IMR-90 (cell line): ENCODE measurements around the gene CADM2. TPM values are rescaled to one million over a fixed set of nuclear protein-coding genes. Genes with fewer than 3 reads are reported as not detected.

ENCODE experiments used
- ATAC-seq: fragments of 200-7000 bp; cut with Tn5 transposase; 2 replicates; pipeline ENCODE4 v1.9.1; 2020; ENCODE audit warnings: low read depth, mild to moderate bottlenecking, moderate library complexity
- BruUV-seq: library from RNA; stranded (reverse); fragments of 400-500 nt; replicated peaks from 2 replicates; lab custom pipeline; 2021; lab: Mats Ljungman, UMichigan
- CTCF ChIA-PET: fragments of 300-600 bp; formaldehyde crosslinking; extraction: SDS; loops from one replicate; lab custom pipeline; 2021; ENCODE audit warnings: antibody characterized with exemption; lab: Yijun Ruan, JAX
- POLR2A ChIA-PET: fragments of 300-600 bp; sonication (Branson Sonifier 250); formaldehyde crosslinking; loops from one replicate; lab custom pipeline; 2022; ENCODE audit warnings: antibody characterized with exemption; ENCODE audit not compliant: unreplicated experiment; lab: Charles Lee
- DNase-seq: peaks from one replicate; pipeline ENCODE4 v3.0.0; 2013
- H2AFZ ChIP-seq: replicated peaks from 2 replicates; pipeline ENCODE3; 2013; ENCODE audit warnings: low read length, mild to moderate bottlenecking; ENCODE audit not compliant: poor library complexity
- H2AK5ac ChIP-seq: 2 replicates; pipeline ENCODE4 v1.6.1; 2013; ENCODE audit warnings: low read depth, low read length, inconsistent platforms
- H2AK9ac ChIP-seq: replicated peaks from 2 replicates; pipeline ENCODE3; 2013; ENCODE audit warnings: mild to moderate bottlenecking, low read depth, low read length, moderate library complexity; ENCODE audit not compliant: poor library complexity
- H2BK120ac ChIP-seq: 2 replicates; pipeline ENCODE4 v1.6.1; 2013; ENCODE audit warnings: low read depth, low read length, inconsistent platforms
- H2BK15ac ChIP-seq: 3 replicates; pipeline ENCODE4 v1.6.1; 2013; ENCODE audit warnings: low read depth, low read length, inconsistent platforms
- H2BK20ac ChIP-seq: 2 replicates; pipeline ENCODE4 v1.6.1; 2013; ENCODE audit warnings: low read depth, mild to moderate bottlenecking, inconsistent platforms, low read length, moderate library complexity
- H2BK5ac ChIP-seq: 2 replicates; pipeline ENCODE4 v1.6.1; 2013; ENCODE audit warnings: mild to moderate bottlenecking, low read depth, low read length, inconsistent platforms; ENCODE audit not compliant: poor library complexity, severe bottlenecking
- H3K14ac ChIP-seq: replicated peaks from 2 replicates; pipeline ENCODE4 v1.6.1; 2013; ENCODE audit warnings: low read depth, low read length, inconsistent platforms
- H3K18ac ChIP-seq: 2 replicates; pipeline ENCODE4 v1.6.1; 2013; ENCODE audit warnings: low read depth, low read length, control low read depth
- H3K23ac ChIP-seq: 2 replicates; pipeline ENCODE4 v1.6.1; 2013; ENCODE audit warnings: low read depth, low read length, inconsistent platforms
- H3K27ac ChIP-seq: 2 replicates; pipeline ENCODE4 v1.5.1; 2013; ENCODE audit warnings: mild to moderate bottlenecking, control low read depth, low read length; ENCODE audit not compliant: insufficient read depth
- H3K27me3 ChIP-seq: 2 replicates; pipeline ENCODE4 v1.6.1; 2013; ENCODE audit warnings: low read length; ENCODE audit not compliant: control insufficient read depth, insufficient read depth
- H3K36me3 ChIP-seq: 2 replicates; pipeline ENCODE4 v1.6.1; 2013; ENCODE audit warnings: low read length, mixed read lengths; ENCODE audit not compliant: control insufficient read depth, insufficient read depth
- H3K4ac ChIP-seq: 2 replicates; pipeline ENCODE4 v1.6.1; 2013; ENCODE audit warnings: low read depth, low read length, inconsistent platforms
- H3K4me1 ChIP-seq: 2 replicates; pipeline ENCODE4 v1.6.1; 2013; ENCODE audit warnings: low read length, mixed read lengths; ENCODE audit not compliant: control insufficient read depth, insufficient read depth
- H3K4me2 ChIP-seq: 2 replicates; pipeline ENCODE4 v1.6.1; 2013; ENCODE audit warnings: low read depth, mild to moderate bottlenecking, control low read depth, low read length, moderate library complexity
- H3K4me3 ChIP-seq: 2 replicates; pipeline ENCODE4 v1.5.1; 2013; ENCODE audit warnings: low read depth, mild to moderate bottlenecking, control low read depth, low read length, moderate library complexity; ENCODE audit not compliant: insufficient read depth
- H3K56ac ChIP-seq: 2 replicates; pipeline ENCODE4 v1.6.1; 2013; ENCODE audit warnings: low read length, inconsistent platforms; ENCODE audit not compliant: insufficient read depth; ENCODE audit errors: extremely low read depth
- H3K79me1 ChIP-seq, 2 experiments: 2 replicates each; pipeline ENCODE4 v1.6.1; 2013; ENCODE audit warnings: low read length in 2 of 2, inconsistent platforms in 1 of 2, low read depth in 1 of 2
- H3K9ac ChIP-seq: 2 replicates; pipeline ENCODE4 v1.6.1; 2013; ENCODE audit warnings: low read depth, low read length, control low read depth
- H3K9me1 ChIP-seq: 2 replicates; pipeline ENCODE4 v1.6.1; 2013; ENCODE audit warnings: low read length, inconsistent platforms; ENCODE audit not compliant: insufficient read depth
- H3K9me3 ChIP-seq: 2 replicates; pipeline ENCODE4 v1.6.1; 2013; ENCODE audit warnings: low read length; ENCODE audit not compliant: control insufficient read depth, insufficient read depth
- H4K20me1 ChIP-seq: 2 replicates; pipeline ENCODE4 v1.6.1; 2013; ENCODE audit warnings: low read length, inconsistent platforms; ENCODE audit not compliant: insufficient read depth
- H4K5ac ChIP-seq: 2 replicates; pipeline ENCODE4 v1.6.1; 2013; ENCODE audit warnings: mild to moderate bottlenecking, low read depth, low read length, control low read depth
- H4K8ac ChIP-seq, 2 experiments: 2 replicates each; pipeline ENCODE4 v1.6.1; 2013; ENCODE audit warnings: low read depth in 2 of 2, low read length in 2 of 2, control low read depth in 1 of 2, inconsistent platforms in 1 of 2
- H4K91ac ChIP-seq: 2 replicates; pipeline ENCODE4 v1.6.1; 2013; ENCODE audit warnings: low read depth, low read length, inconsistent platforms; ENCODE audit not compliant: insufficient read depth
- BHLHE40 ChIP-seq: fragments of 150-350 bp; IDR thresholded peaks from 2 replicates; pipeline ENCODE4 v1.6.1; 2016; ENCODE audit warnings: mild to moderate bottlenecking, low read depth, low read length
- FOS ChIP-seq: fragments of 150-350 bp; IDR thresholded peaks from 2 replicates; pipeline ENCODE4 v1.6.1; 2016; ENCODE audit warnings: low read depth, low read length
- MAFK ChIP-seq: IDR thresholded peaks from 2 replicates; pipeline ENCODE4 v1.6.1; 2012; ENCODE audit warnings: low read depth, low read length, improper control_type of control experiment
- MAZ ChIP-seq: IDR thresholded peaks from 2 replicates; pipeline ENCODE4 v1.6.1; 2012; ENCODE audit warnings: low read depth, mild to moderate bottlenecking, low read length, improper control_type of control experiment, moderate library complexity, borderline replicate concordance
- POLR2A ChIP-seq: IDR thresholded peaks from 2 replicates; pipeline ENCODE4 v1.6.1; 2012; ENCODE audit warnings: mild to moderate bottlenecking, low read depth, low read length
- WGBS, 2 experiments: methylation state at CpG; one replicate each; pipeline versions ENCODE4 v1.1.5 to v1.1.7; 2013; ENCODE audit warnings: missing lambda C conversion rate in 2 of 2; ENCODE audit not compliant: insufficient read length in 1 of 2; ENCODE audit errors: extremely low coverage in 2 of 2; 5-methylcytosine and 5-hydroxymethylcytosine counted together
- dilution Hi-C: fragments of 300-500 bp; cut with HindIII; formaldehyde crosslinking; loops from one replicate; pipeline ENCODE4 v1.14.3; 2018; ENCODE audit warnings: low sequenced_read_pairs; ENCODE audit not compliant: unreplicated experiment
- in situ Hi-C: fragments of 300-500 bp; cut with MboI; formaldehyde crosslinking; loops from 3 replicates; pipeline ENCODE4 v1.14.3; 2019; ENCODE audit warnings: low sequenced_read_pairs, inconsistent platforms, mixed read lengths
- intact Hi-C: fragments of 100-400 bp; cut with micrococcal nuclease; formaldehyde crosslinking; loops from 2 replicates; pipeline ENCODE4 v1.10.0; 2022
- polyA plus RNA-seq, 3 experiments: library from polyadenylated mRNA; depleted of rRNA; stranded (reverse); fragments of >200 nt; gene quantifications; 2 replicates each; pipeline ENCODE4 v1.2.3, GENCODE V29; 2012; ENCODE audit warnings: low replicate concordance in 1 of 3
- total RNA-seq: library from RNA; depleted of rRNA; stranded (reverse); fragments of >200 nt; gene quantifications from 2 replicates; pipeline ENCODE4 v1.2.3, GENCODE V29; 2012
- TF ChIP-seq, protein P1 (sequence below): conservative IDR thresholded peaks from 2 replicates; pipeline ENCODE4 v1.5.1; 2012; ENCODE audit warnings: mild to moderate bottlenecking, low read depth, low read length, improper control_type of control experiment

The CADM2 gene
- total and polyA plus RNA-seq, 2 of the 4 experiments (the other 2 are of a cell fraction), result not detected

DNA sequence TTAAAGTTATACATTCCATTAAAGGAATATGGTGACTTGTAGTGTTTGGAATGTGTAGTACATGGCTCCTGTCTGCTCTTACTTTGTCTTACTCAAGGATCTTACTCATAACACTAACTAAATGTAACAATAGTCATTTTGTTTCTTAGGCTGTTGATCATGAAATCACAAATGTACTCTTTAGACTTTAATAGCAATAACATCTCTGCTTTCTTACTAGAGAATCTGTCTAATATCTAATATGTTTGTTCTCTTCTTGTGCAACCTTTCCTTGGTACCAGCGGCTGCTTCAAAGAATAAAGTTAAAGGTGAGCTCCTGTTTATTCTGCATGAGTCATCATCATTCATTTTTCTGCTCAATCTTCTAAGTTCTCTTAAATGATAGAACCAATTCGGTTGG, 767.5 kb downstream of the CADM2 start:
- TF ChIP-seq MAFK (no peak), FOS (no peak), MAZ (no peak), POLR2A (no peak), BHLHE40 (no peak)
- TF ChIP-seq, protein P1, sequence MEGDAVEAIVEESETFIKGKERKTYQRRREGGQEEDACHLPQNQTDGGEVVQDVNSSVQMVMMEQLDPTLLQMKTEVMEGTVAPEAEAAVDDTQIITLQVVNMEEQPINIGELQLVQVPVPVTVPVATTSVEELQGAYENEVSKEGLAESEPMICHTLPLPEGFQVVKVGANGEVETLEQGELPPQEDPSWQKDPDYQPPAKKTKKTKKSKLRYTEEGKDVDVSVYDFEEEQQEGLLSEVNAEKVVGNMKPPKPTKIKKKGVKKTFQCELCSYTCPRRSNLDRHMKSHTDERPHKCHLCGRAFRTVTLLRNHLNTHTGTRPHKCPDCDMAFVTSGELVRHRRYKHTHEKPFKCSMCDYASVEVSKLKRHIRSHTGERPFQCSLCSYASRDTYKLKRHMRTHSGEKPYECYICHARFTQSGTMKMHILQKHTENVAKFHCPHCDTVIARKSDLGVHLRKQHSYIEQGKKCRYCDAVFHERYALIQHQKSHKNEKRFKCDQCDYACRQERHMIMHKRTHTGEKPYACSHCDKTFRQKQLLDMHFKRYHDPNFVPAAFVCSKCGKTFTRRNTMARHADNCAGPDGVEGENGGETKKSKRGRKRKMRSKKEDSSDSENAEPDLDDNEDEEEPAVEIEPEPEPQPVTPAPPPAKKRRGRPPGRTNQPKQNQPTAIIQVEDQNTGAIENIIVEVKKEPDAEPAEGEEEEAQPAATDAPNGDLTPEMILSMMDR, result no peak
- POLR2A ChIA-PET, result no interaction called here
- DNase-seq (peak; percentile 19), ATAC-seq (no peak)
- Histone ChIP-seq H3K14ac (no peak overlapping the region), H4K5ac (no peak overlapping the region), H3K79me1 (no peaks in the 10 kb centered on the region), H2BK15ac (no peak overlapping the region), H3K27me3 (no peaks in the 10 kb centered on the region), H3K9me1 (no peaks in the 10 kb centered on the region), H3K27ac (no peak overlapping the region), H3K4me1 (no peaks in the 10 kb centered on the region), H4K91ac (no peak overlapping the region), H2AFZ (no peak overlapping the region), H3K4me3 (no peak overlapping the region), H3K56ac (no peak overlapping the region), H3K36me3 (no peaks in the 10 kb centered on the region), H2BK20ac (no peak overlapping the region), H2AK9ac (no peak overlapping the region), H3K9me3 (peaks cover 2% of the 10 kb centered on the region; the same call in 1 of the 2 replicates), H4K8ac (no peak overlapping the region), H3K4ac (no peak overlapping the region), H4K20me1 (no peaks in the 10 kb centered on the region), H2BK120ac (no peak overlapping the region), H2AK5ac (no peak overlapping the region), H3K18ac (no peak overlapping the region), H3K4me2 (no peak overlapping the region), H3K9ac (no peak overlapping the region), H2BK5ac (no peak overlapping the region), H3K23ac (no peak overlapping the region)
- no CpG with 5 or more reads among the region's 2 CpGs for whole genome bisulfite sequencing, 2 experiments
- in situ Hi-C loops, result no loop called here
- dilution Hi-C loops, result no loop called here
- no TSS peak for BruUV-seq
- intact Hi-C loops, result no loop called here
- CTCF ChIA-PET, result no interaction called here
